SIG-M5 (cell line): ENCODE results near the gene DYNC1H1.

Source experiments
- DNase-seq: peaks from one replicate; lab custom pipeline; 2025; lab: John Stamatoyannopoulos, UW

DYNC1H1 gene

DNA sequence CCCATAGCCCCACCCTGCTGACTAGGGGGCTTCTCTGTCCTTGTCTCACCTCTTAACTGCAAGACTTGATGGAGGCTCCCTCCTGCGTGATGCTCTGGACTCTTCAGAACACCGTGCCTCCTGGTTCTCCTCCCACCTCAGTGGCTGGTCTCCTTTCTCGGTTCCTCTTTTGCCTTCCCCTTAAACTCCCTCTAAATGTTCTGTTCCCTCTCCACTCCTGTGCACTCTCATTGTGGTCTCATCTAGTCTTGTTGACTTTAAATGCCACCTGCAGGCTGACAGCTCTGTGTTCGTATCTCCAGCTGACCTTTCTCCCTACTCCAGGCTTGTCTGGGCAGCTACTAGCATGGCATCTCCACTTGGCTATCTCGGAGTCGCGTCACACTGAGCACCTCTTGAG lies 28.3 kb downstream of the DYNC1H1 start:
- no peak for DNase-seq

GRCh38 chr14:101997429-101998336 lies 33.3 kb downstream of the DYNC1H1 start:
- no peak for DNase-seq

DNA sequence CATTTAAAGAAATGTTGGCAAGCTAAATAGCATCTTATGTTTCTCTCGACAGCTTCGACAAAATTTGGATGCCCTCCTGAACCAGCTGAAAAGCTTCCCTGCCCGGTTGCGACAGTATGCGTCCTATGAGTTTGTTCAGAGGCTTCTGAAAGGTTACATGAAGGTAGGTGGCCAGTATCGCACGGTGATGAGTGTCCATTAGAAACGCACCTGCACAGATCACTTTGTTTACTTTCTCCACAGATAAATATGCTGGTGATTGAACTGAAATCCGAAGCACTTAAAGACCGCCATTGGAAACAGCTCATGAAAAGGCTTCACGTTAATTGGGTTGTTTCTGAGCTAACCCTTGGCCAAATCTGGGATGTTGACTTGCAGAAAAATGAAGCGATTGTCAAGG lies 36.5 kb downstream of the DYNC1H1 start:
- DNase-seq = no peak

- DNase-seq = no peak
Measured at GRCh38 chr14:102005336-102005735, 41.0 kb downstream of the DYNC1H1 start.

DNA sequence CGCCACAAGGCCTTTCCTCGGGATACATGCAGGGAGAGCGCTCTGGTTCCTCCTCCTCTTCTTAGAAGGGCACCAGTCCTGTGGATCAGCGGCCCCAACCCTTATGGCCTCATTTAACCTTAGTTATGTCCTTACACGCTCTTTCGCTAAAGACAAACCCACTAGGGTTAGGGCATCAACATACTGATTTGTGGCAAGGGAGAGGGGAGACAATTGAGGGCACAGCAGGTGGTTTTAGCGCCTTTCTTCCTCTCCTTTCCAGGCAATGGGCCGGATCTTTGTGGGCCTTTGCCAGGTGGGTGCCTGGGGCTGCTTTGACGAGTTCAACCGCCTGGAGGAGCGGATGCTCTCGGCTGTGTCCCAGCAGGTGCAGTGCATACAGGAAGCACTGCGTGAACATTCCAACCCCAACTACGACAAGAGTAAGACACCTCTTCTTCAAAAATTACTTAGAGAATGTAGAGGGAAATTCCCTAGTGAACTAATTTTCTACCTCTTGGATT lies 43.6 kb downstream of the DYNC1H1 start:
- DNase-seq = no peak

DNA sequence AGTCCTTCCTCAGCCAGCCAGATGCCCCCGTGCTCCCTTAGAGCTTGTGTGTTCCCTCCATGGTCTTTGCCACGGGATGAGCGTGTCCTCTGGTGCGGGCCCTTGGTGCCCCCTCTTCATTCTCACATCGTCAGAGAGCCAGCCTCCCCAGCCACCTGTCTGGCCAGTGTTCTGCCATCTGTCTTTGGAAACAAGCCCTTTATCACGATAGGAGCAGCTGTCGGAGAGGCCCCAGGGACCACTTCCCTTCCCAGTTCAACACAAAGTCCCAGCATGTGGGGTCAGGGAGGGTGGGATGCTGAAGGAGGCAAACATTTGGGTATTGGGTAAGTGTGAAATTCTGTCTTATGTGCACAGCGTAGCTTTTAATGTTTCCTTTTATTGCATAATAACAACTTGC lies 44.5 kb downstream of the DYNC1H1 start:
- no peak for DNase-seq

- no peak for DNase-seq
Measured at GRCh38 chr14:102011631-102012030, 47.3 kb downstream of the DYNC1H1 start.

GRCh38 chr14:102012336-102012735 lies 48.0 kb downstream of the DYNC1H1 start:
- no peak for DNase-seq

DNA sequence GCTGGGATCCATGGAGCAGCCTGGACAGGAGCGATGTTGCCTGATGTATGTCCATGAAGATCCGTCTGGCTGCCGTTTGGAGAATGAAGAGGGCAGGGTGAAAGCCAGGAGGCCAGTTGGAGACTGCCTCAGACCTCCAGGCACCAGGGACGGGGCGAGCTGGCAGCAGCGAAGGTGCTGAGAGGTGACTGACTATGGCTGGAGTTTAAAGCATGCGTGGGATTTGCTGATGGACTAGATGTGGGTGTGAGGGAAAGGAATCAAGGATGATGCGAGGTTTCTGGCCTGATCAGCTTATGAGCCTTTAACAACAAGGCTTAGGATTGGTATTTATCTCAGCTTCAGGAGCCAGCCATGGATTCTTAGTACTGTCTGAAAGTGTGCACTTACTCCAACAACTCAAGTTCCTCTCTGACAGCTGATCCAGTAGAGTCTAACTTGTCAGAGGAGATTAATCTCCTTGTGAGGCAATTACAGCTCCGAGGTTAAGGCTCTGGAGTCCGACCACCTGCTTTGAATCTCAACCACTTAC lies 49.4 kb downstream of the DYNC1H1 start:
- no peak for DNase-seq

GRCh38 chr14:102015045-102015685 lies 50.8 kb downstream of the DYNC1H1 start:
- DNase-seq = no peak

DNA sequence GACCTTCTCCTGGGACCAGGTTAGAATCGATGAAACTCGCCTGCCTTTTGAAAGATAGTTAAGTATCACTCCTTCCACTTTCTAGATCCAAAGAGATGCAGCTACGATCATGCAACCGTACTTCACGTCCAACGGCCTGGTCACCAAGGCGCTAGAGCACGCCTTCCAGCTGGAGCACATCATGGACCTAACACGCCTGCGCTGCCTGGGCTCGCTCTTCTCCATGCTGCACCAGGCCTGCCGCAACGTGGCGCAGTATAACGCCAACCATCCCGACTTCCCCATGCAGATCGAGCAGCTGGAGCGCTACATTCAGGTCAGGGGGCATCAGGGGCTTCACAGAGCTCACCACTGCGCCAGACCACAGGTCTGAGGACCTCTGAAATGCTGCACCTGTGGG lies 51.4 kb downstream of the DYNC1H1 start:
- DNase-seq = no peak

DNA sequence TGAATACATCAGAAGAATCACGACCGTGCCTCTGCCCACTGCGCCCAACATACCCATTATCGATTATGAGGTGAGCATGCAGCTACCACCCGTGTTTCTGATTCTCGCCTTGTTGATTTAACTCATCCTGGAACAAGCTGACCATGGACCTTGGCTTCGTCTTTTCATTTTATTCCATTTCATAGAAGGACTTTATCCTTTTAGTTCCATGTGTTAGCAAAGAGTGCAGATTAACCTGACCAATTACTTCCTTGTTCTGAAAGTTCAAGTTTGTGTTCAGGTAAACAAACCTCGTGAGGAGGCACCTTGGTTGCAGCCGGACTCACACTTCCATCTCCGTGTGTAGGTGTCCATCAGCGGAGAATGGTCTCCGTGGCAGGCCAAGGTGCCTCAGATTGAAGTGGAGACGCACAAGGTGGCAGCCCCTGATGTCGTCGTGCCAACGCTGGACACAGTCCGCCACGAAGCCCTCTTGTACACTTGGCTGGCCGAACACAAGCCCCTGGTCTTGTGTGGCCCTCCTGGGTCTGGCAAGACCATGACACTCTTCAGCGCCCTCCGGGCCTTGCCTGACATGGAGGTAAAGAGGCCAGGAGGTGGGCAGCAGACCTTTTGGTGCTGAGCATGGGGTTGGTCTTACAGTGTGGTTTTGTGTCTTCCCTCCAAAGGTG lies 52.2 kb downstream of the DYNC1H1 start:
- DNase-seq = no peak

DNA sequence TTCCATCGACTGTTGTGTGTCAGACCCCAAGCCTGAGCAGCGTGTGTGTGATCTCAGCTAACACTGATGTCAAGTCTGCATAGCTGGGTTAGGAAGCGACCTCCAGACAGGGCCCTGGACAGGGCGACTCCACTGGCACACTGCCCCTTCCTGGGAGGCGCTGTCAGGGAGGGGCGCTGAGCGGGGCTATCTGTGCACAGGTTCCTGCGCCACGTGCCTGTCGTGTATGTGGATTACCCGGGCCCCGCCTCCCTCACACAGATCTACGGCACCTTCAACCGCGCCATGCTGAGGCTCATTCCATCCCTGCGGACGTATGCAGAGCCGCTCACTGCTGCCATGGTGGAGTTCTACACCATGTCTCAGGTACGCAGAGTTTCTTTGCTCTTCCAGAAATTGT lies 53.9 kb downstream of the DYNC1H1 start:
- no peak for DNase-seq

DNA sequence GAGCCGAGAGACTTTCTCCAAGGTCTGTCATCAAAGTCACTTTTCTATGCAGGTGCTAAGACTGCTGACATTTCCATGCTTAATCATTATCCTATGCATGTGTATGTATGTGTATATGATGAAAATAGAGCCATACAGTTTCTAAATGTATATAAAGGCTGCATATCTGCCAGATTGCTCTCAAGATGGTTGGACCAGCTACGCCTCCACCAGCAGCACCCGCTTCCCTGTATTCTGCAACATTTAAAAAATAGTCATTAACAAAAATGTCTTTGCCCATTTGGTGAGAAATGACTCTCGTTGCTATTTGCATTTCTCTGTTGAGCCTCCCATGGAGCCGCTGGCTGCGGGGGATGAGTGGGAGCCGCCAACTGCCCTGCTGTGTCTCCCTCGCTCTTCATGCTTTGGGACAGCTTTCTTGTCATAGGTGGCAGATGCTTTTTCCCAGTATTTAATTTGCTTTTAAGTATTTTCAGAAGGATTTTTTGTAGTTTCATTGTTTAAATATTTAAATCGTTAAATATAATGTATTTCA lies 54.7 kb downstream of the DYNC1H1 start:
- no peak for DNase-seq

DNA sequence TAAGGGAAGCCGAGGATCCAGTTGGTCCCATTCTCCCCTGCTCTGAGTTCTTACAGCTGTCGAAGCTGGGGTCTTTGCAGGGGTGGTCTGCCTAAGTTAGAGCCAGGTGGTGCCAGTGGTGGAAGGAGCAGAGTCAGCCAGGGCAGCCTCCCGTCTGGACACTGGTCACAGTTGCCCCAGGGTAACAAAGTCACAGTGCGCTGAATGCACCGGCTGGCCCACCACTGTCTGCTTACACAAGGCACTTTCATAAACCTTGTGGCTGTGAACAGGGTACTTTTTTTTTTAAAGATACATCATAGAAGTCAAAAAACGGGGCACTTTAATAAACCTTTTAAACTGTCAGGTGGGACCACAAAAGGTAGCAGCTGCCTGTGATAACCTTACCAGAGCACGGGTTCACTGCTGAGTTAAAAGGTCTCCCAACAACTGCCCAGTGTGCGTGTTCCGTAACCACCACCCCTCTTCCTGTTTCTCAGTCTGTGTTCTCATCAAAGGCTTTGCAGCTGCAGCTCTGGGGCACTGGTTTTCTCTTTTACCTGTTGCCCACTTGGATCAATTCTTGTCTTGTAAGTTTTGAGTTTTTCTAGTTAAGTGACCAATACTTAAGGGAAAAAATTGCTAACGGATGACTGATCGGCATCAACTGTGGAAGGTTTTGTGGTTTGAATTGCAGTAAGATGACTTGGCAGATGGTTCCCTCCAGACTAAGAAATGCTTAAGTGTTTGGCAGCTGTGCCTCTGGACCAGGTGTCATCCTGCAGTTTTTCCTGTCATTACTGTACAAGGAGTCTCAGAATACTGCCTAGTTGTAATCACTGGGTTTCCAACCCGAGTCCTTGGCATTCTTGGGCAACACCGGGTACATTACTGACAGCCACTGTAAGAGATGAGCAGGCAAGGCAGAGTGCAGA lies 55.9 kb downstream of the DYNC1H1 start:
- DNase-seq = no peak

- DNase-seq = no peak
Measured at GRCh38 chr14:102026934-102027333, 62.6 kb downstream of the DYNC1H1 start.

GRCh38 chr14:102027951-102028350 lies 63.6 kb downstream of the DYNC1H1 start:
- no peak for DNase-seq

- no peak for DNase-seq
Measured at GRCh38 chr14:102028733-102029132, 64.4 kb downstream of the DYNC1H1 start.

- no peak for DNase-seq
Measured at GRCh38 chr14:102029956-102030355, 65.6 kb downstream of the DYNC1H1 start.

DNA sequence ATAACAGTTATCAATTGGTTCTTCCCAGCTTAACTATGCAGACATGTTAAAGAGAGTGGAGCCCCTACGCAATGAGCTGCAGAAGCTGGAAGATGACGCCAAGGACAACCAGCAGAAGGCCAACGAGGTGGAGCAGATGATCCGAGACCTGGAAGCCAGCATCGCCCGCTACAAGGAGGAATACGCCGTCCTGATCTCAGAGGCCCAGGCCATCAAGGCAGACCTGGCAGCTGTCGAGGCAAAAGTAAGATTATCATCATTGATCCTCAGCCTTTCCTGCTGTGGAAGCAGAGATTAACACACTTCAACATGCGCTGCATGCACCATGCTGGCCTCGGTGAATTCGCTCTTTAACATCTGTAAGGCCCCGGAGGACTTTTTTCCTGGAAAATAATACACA lies 68.9 kb downstream of the DYNC1H1 start:
- DNase-seq = no peak

DNA sequence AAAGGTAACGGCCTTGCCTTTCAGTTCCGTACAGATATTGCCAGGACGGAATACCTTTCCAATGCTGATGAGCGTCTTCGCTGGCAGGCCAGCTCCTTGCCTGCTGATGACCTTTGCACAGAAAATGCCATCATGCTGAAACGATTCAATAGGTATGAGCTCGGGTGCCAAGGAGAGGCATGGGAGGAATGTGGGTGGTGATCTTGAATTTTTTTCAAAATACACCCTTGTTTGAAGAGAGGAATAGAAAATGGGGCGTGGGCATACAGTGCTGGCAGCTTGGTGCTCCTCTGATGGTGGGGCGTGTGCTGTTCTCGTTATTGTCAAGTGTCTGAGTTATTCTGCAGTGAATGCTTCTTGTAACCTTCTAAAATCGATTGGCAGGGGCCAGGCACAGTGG lies 69.9 kb downstream of the DYNC1H1 start:
- no peak for DNase-seq
